Neuronal stem cell (in vitro differentiated cells): ENCODE measurements around the gene ATP6V1F.

Source experiments
- DNase-seq: peaks from one replicate; pipeline ENCODE4 v3.0.0-alpha.2; 2013; ENCODE audit warnings: low spot score
- H2AFZ ChIP-seq: one replicate; pipeline ENCODE4 v1.6.1; 2013; ENCODE audit warnings: mild to moderate bottlenecking, low read length, inconsistent platforms
- H2AK5ac ChIP-seq: 2 replicates; pipeline ENCODE4 v1.6.1; 2013; ENCODE audit warnings: low read depth, mild to moderate bottlenecking, inconsistent platforms, low read length, moderate library complexity, mixed read lengths
- H2BK120ac ChIP-seq: 2 replicates; pipeline ENCODE4 v1.6.1; 2013; ENCODE audit warnings: low read depth, mild to moderate bottlenecking, inconsistent platforms, low read length, moderate library complexity, mixed read lengths
- H2BK12ac ChIP-seq: one replicate; pipeline ENCODE4 v1.6.1; 2013; ENCODE audit warnings: low read length, inconsistent platforms
- H2BK15ac ChIP-seq: 2 replicates; pipeline ENCODE4 v1.6.1; 2013; ENCODE audit warnings: mild to moderate bottlenecking, low read length, inconsistent platforms, mixed read lengths
- H2BK5ac ChIP-seq: one replicate; pipeline ENCODE4 v1.6.1; 2013; ENCODE audit warnings: inconsistent platforms, mild to moderate bottlenecking, low read length, moderate library complexity
- H3K14ac ChIP-seq: one replicate; pipeline ENCODE4 v1.6.1; 2013; ENCODE audit warnings: low read length, inconsistent platforms
- H3K18ac ChIP-seq: 2 replicates; pipeline ENCODE4 v1.6.1; 2013; ENCODE audit warnings: low read length, inconsistent platforms
- H3K23ac ChIP-seq: 2 replicates; pipeline ENCODE4 v1.6.1; 2013; ENCODE audit warnings: low read depth, mild to moderate bottlenecking, mixed read lengths, low read length, inconsistent platforms; ENCODE audit not compliant: poor library complexity
- H3K27ac ChIP-seq: replicated peaks from 3 replicates; pipeline ENCODE4 v1.5.1; 2013; ENCODE audit warnings: low read length, inconsistent platforms
- H3K27me3 ChIP-seq, 3 experiments: 2 replicates each; pipeline ENCODE4 v1.6.1; 2013; ENCODE audit warnings: low read length in 3 of 3, mild to moderate bottlenecking in 2 of 3, inconsistent platforms in 1 of 3, low read depth in 1 of 3, mixed read lengths in 1 of 3, moderate library complexity in 1 of 3; ENCODE audit not compliant: control insufficient read depth in 3 of 3, insufficient read depth in 3 of 3
- H3K36me3 ChIP-seq, 2 donors: replicated peaks in 1 of 2; 2 replicates each; pipeline ENCODE4 v1.6.1; 2013; ENCODE audit warnings: low read length in 2 of 2; ENCODE audit not compliant: control insufficient read depth in 2 of 2, insufficient read depth in 2 of 2
- H3K4ac ChIP-seq: 2 replicates; pipeline ENCODE4 v1.6.1; 2013; ENCODE audit warnings: inconsistent platforms, mild to moderate bottlenecking, low read length, moderate library complexity
- H3K4me1 ChIP-seq, 2 donors: 1 replicate in 1 of 2; 2 replicates in 1 of 2; pipeline ENCODE4 v1.6.1; 2013; ENCODE audit warnings: low read length in 2 of 2, low read depth in 1 of 2; ENCODE audit not compliant: control insufficient read depth in 2 of 2, insufficient read depth in 1 of 2
- H3K4me2 ChIP-seq: one replicate; pipeline ENCODE4 v1.6.1; 2013; ENCODE audit warnings: mild to moderate bottlenecking, low read length, inconsistent platforms; ENCODE audit not compliant: insufficient read depth, poor library complexity, severe bottlenecking
- H3K4me3 ChIP-seq, 2 donors: 2 replicates each; pipeline ENCODE4 v1.5.1; 2013; ENCODE audit warnings: low read length in 2 of 2, mild to moderate bottlenecking in 2 of 2, inconsistent platforms in 1 of 2, moderate library complexity in 1 of 2
- H3K79me1 ChIP-seq: one replicate; pipeline ENCODE4 v1.6.1; 2013; ENCODE audit warnings: low read depth, mild to moderate bottlenecking, inconsistent platforms, low read length, moderate library complexity
- H3K9ac ChIP-seq: one replicate; pipeline ENCODE4 v1.6.1; 2013; ENCODE audit warnings: mild to moderate bottlenecking, low read depth, low read length, inconsistent platforms; ENCODE audit not compliant: poor library complexity
- H3K9me3 ChIP-seq, 2 donors: replicated peaks in 1 of 2; 2 replicates each; pipeline versions ENCODE3 to v1.6.1; 2013; ENCODE audit warnings: low read length in 2 of 2, mild to moderate bottlenecking in 2 of 2, inconsistent platforms in 1 of 2, low read depth in 1 of 2, mixed read lengths in 1 of 2, moderate library complexity in 1 of 2; ENCODE audit not compliant: control insufficient read depth in 2 of 2, insufficient read depth in 1 of 2
- H4K8ac ChIP-seq: one replicate; pipeline ENCODE4 v1.6.1; 2013; ENCODE audit warnings: low read depth, mild to moderate bottlenecking, inconsistent platforms, low read length, moderate library complexity
- H4K91ac ChIP-seq: one replicate; pipeline ENCODE4 v1.6.1; 2013; ENCODE audit warnings: low read length, low read depth, mild to moderate bottlenecking, inconsistent platforms; ENCODE audit not compliant: poor library complexity
- WGBS, 2 donors: extraction: QIAGEN DNeasy Blood & Tissue Kit; methylation state at CpG; one replicate each; pipeline ENCODE4 v1.1.7; 2013; ENCODE audit warnings: missing lambda C conversion rate in 2 of 2, mixed read lengths in 1 of 2; ENCODE audit not compliant: insufficient read length in 2 of 2, insufficient replicate concordance in 1 of 2; ENCODE audit errors: extremely low coverage in 2 of 2; 5-methylcytosine and 5-hydroxymethylcytosine counted together

ATP6V1F gene

DNA sequence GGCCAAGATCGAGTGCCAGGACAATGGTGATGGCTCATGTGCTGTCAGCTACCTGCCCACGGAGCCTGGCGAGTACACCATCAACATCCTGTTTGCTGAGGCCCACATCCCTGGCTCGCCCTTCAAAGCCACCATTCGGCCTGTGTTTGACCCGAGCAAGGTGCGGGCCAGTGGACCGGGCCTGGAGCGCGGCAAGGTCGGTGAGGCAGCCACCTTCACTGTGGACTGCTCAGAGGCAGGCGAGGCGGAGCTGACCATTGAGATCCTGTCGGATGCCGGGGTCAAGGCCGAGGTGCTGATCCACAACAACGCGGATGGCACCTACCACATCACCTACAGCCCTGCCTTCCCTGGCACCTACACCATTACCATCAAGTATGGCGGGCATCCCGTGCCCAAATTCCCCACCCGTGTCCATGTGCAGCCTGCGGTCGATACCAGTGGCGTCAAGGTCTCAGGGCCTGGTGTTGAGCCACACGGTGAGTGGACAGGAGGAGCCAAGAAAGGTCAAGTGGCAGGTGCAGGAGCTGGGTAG, 17.8 kb upstream of the ATP6V1F start:
- H3K27ac ChIP-seq = no peak overlapping the region
- no peak overlapping the region for H2AK5ac ChIP-seq
- peaks cover 13% of the 10 kb centered on the region for H3K79me1 ChIP-seq
- no peak overlapping the region for H2BK120ac ChIP-seq
- H2BK12ac ChIP-seq = no peak overlapping the region
- DNase-seq = no peak
- H3K4me1 ChIP-seq = no peaks in the 10 kb centered on the region
- H3K4me3 ChIP-seq = peak overlapping the region in 1 of 2 donors; percentile 4
- no peak overlapping the region for H3K4ac ChIP-seq
- H3K14ac ChIP-seq = peak overlapping the region; percentile 21
- H2AFZ ChIP-seq = no peak overlapping the region
- H3K36me3 ChIP-seq = peaks cover 0 to 77% of the 10 kb centered on the region in 2 donors
- peak overlapping the region; percentile 50 for H3K9ac ChIP-seq
- WGBS, 2 donors = no CpG with 5 or more reads among the region's 25 CpGs
- H4K8ac ChIP-seq = no peak overlapping the region
- H2BK15ac ChIP-seq = no peak overlapping the region
- H3K4me2 ChIP-seq = no peak overlapping the region
- no peak overlapping the region for H3K18ac ChIP-seq
- peaks cover 0 to 1% of the 10 kb centered on the region in 2 donors for H3K9me3 ChIP-seq
- peak overlapping the region; percentile 29 for H2BK5ac ChIP-seq
- H3K23ac ChIP-seq = no peak overlapping the region
- H4K91ac ChIP-seq = no peak overlapping the region
- no peaks in the 10 kb centered on the region for H3K27me3 ChIP-seq

DNA sequence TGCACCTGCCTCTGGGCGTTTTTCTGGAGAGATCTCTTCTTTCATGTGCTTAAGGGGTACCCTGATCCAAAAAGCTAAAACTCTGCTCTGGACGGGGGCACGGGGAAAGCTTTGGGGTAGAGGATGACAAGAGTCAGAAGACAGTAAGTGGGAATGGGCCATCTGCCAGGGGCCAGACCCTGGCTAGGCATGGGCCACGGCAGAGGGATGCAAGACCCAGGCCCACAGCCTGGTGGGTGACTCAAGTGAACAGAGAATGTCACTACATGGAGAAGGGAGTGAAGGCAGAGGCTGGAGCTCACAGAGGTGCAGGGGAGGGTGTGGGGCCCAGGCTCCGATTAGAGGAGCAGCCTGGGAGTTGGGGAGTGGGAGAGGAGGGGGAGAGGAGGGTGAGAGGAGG, 17.2 kb upstream of the ATP6V1F start:
- WGBS, 2 donors = no CpG with 5 or more reads among the region's 5 CpGs
- no peak for DNase-seq
- H4K8ac ChIP-seq = no peak overlapping the region
- H3K27ac ChIP-seq = no peak overlapping the region
- no peak overlapping the region for H2BK12ac ChIP-seq
- H2BK5ac ChIP-seq = no peak overlapping the region
- no peak overlapping the region for H2AFZ ChIP-seq
- H3K18ac ChIP-seq = no peak overlapping the region
- peaks cover 0 to 77% of the 10 kb centered on the region in 2 donors for H3K36me3 ChIP-seq
- H2BK120ac ChIP-seq = no peak overlapping the region
- H3K9me3 ChIP-seq = peaks cover 0 to 1% of the 10 kb centered on the region in 2 donors
- no peak overlapping the region for H3K4me2 ChIP-seq
- no peak overlapping the region for H3K9ac ChIP-seq
- H3K4ac ChIP-seq = no peak overlapping the region
- H3K79me1 ChIP-seq = peaks cover 11% of the 10 kb centered on the region
- no peak overlapping the region for H2BK15ac ChIP-seq
- H3K4me3 ChIP-seq = no peak overlapping the region
- H3K27me3 ChIP-seq = peaks cover 0 to 2% (median 0%) of the 10 kb centered on the region in 3 experiments
- H4K91ac ChIP-seq = no peak overlapping the region
- H3K23ac ChIP-seq = no peak overlapping the region
- H3K4me1 ChIP-seq = no peaks in the 10 kb centered on the region
- H3K14ac ChIP-seq = no peak overlapping the region
- no peak overlapping the region for H2AK5ac ChIP-seq

DNA sequence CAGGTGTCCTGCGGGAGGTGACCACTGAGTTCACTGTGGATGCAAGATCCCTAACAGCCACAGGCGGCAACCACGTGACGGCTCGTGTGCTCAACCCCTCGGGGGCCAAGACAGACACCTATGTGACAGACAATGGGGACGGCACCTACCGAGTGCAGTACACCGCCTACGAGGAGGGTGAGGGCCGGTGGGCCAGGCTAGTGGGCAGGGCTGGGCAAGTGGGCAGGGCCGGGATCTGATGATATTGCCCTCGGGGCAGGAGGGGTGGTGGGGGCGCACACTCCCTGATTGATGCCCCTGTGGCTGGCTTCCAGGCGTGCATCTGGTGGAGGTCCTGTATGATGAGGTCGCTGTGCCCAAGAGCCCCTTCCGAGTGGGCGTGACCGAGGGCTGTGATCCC, 16.7 kb upstream of the ATP6V1F start:
- Histone ChIP-seq H3K27me3 (peaks cover 0 to 5% (median 0%) of the 10 kb centered on the region in 3 experiments), H2BK15ac (no peak overlapping the region), H3K4ac (no peak overlapping the region), H2BK12ac (no peak overlapping the region), H3K4me2 (no peak overlapping the region), H3K4me3 (no peak overlapping the region), H2BK5ac (no peak overlapping the region), H3K36me3 (peaks cover 0 to 78% of the 10 kb centered on the region in 2 donors), H3K18ac (no peak overlapping the region), H3K23ac (peak overlapping the region; percentile 43), H2BK120ac (no peak overlapping the region), H4K8ac (no peak overlapping the region), H3K9ac (no peak overlapping the region), H3K14ac (no peak overlapping the region), H4K91ac (no peak overlapping the region), H2AFZ (no peak overlapping the region), H3K79me1 (peaks cover 11% of the 10 kb centered on the region), H3K27ac (no peak overlapping the region), H2AK5ac (peak overlapping the region; percentile 37), H3K9me3 (peaks cover 0 to 1% of the 10 kb centered on the region in 2 donors), H3K4me1 (no peaks in the 10 kb centered on the region)
- WGBS, 2 donors = no CpG with 5 or more reads among the region's 19 CpGs
- DNase-seq = no peak

DNA sequence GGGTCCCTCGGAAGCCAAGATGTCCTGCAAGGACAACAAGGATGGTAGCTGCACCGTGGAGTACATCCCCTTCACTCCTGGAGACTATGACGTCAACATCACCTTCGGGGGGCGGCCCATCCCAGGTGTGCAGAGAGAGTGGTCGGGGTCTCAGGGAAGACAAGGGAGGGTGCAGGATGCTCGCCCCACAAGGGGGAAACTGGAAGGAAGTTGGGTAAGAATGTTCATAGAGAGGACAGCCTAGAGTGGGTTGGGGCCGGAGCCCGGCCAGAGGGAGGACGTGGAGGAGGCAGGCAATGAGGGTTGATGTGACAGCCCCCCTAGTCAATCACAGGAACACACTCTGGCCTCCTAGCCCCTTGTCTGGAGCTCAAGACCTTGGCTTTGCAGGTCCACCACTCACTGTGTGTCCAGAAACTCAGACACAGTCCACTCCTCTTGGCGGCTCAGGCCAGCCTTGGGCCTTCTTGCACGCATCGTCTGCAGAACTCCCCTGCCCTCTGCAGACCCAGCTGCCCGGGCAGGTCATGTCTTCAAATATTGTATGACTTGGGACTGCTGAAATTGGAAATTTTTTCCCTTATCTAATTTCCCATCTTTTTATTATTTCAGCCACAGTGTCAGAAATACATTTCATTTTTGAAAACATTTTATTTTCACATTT, 15.7 kb upstream of the ATP6V1F start:
- no peak overlapping the region for H2AFZ ChIP-seq
- H2AK5ac ChIP-seq = no peak overlapping the region
- peaks cover 0 to 5% (median 0%) of the 10 kb centered on the region in 3 experiments for H3K27me3 ChIP-seq
- H3K79me1 ChIP-seq = peaks cover 13% of the 10 kb centered on the region
- no peak overlapping the region for H2BK120ac ChIP-seq
- no peak overlapping the region for H3K18ac ChIP-seq
- DNase-seq = no peak
- H3K23ac ChIP-seq = peak overlapping the region; percentile 85
- no peak overlapping the region for H2BK5ac ChIP-seq
- H3K9me3 ChIP-seq = peaks cover 0 to 1% of the 10 kb centered on the region in 2 donors
- peaks cover 0 to 79% of the 10 kb centered on the region in 2 donors for H3K36me3 ChIP-seq
- peak overlapping the region; percentile 43 for H4K8ac ChIP-seq
- H3K27ac ChIP-seq = no peak overlapping the region
- H4K91ac ChIP-seq = no peak overlapping the region
- H2BK12ac ChIP-seq = no peak overlapping the region
- H3K4me2 ChIP-seq = no peak overlapping the region
- WGBS, 2 donors = no CpG with 5 or more reads among the region's 14 CpGs
- H2BK15ac ChIP-seq = no peak overlapping the region
- H3K14ac ChIP-seq = no peak overlapping the region
- H3K4me3 ChIP-seq = no peak overlapping the region
- no peak overlapping the region for H3K4ac ChIP-seq
- H3K9ac ChIP-seq = no peak overlapping the region
- no peaks in the 10 kb centered on the region for H3K4me1 ChIP-seq
